Neural progenitor cell (in vitro differentiated cells): ENCODE measurements around the gene BRWD1. TPM values are rescaled to one million over a fixed set of nuclear protein-coding genes. Genes with fewer than 3 reads are reported as not detected.

Experiments
- DNase-seq: peaks from one replicate; pipeline ENCODE4 v3.0.0-alpha.2; 2016; ENCODE audit warnings: low spot score
- H2AFZ ChIP-seq: fragments of 200-600 bp; sonication (generic); replicated peaks from 2 replicates; pipeline ENCODE4 v1.6.1; 2016; ENCODE audit warnings: antibody characterized with exemption
- H3F3A ChIP-seq: fragments of 200-600 bp; sonication (generic); 2 replicates; pipeline ENCODE4 v1.6.1; 2016; ENCODE audit warnings: antibody characterized with exemption, low read depth
- H3K27ac ChIP-seq: fragments of 200-600 bp; sonication (generic); 2 replicates; pipeline ENCODE4 v1.5.1; 2016; ENCODE audit warnings: mild to moderate bottlenecking
- H3K27me3 ChIP-seq: fragments of 200-600 bp; sonication (generic); 2 replicates; pipeline ENCODE4 v1.6.1; 2016; ENCODE audit warnings: mild to moderate bottlenecking, moderate library complexity
- H3K36me3 ChIP-seq: fragments of 200-600 bp; sonication (generic); 2 replicates; pipeline ENCODE4 v1.5.1; 2016
- H3K4me1 ChIP-seq: fragments of 200-600 bp; sonication (generic); 2 replicates; pipeline ENCODE4 v1.6.1; 2016; ENCODE audit warnings: mixed run types
- H3K4me2 ChIP-seq: fragments of 200-600 bp; sonication (generic); 2 replicates; pipeline ENCODE4 v1.6.1; 2016
- H3K4me3 ChIP-seq: fragments of 200-600 bp; sonication (generic); 2 replicates; pipeline ENCODE4 v1.5.1; 2016
- H3K79me2 ChIP-seq: fragments of 200-600 bp; sonication (generic); 2 replicates; pipeline ENCODE4 v1.6.1; 2016; ENCODE audit warnings: low read depth
- H3K9ac ChIP-seq: fragments of 200-600 bp; sonication (generic); 2 replicates; pipeline ENCODE4 v1.6.1; 2016
- H3K9me3 ChIP-seq: fragments of 200-600 bp; sonication (generic); 2 replicates; pipeline ENCODE4 v1.5.1; 2016; ENCODE audit warnings: low read depth
- H4K20me1 ChIP-seq: fragments of 200-600 bp; sonication (generic); 2 replicates; pipeline ENCODE4 v1.6.1; 2016; ENCODE audit warnings: low read depth
- H3K27ac Mint-ChIP-seq: 3 replicates; pipeline ENCODE4 v1.8.0; 2021; ENCODE audit warnings: mixed read lengths
- H3K27me3 Mint-ChIP-seq: 2 replicates; pipeline ENCODE4 v1.8.0; 2022; ENCODE audit warnings: low read depth, mild to moderate bottlenecking, inconsistent platforms, moderate library complexity, mixed read lengths; ENCODE audit not compliant: insufficient read depth
- H3K36me3 Mint-ChIP-seq: 3 replicates; pipeline ENCODE4 v1.8.0; 2021; ENCODE audit warnings: mixed read lengths
- H3K4me1 Mint-ChIP-seq: 3 replicates; pipeline ENCODE4 v1.8.0; 2021; ENCODE audit warnings: mixed read lengths
- H3K4me3 Mint-ChIP-seq: 3 replicates; pipeline ENCODE4 v1.8.0; 2021; ENCODE audit warnings: mild to moderate bottlenecking, moderate library complexity, mixed read lengths
- H3K9me3 Mint-ChIP-seq: 3 replicates; pipeline ENCODE4 v1.8.0; 2020; ENCODE audit warnings: mixed read lengths
- CTCF ChIP-seq: fragments of 200-600 bp; sonication (generic); IDR thresholded peaks from 2 replicates; pipeline ENCODE4 v1.5.1; 2017; ENCODE audit warnings: antibody characterized with exemption, mild to moderate bottlenecking
- EZH2 ChIP-seq: fragments of 200-600 bp; sonication (generic); IDR thresholded peaks from 2 replicates; pipeline ENCODE4 v1.6.1; 2017; ENCODE audit warnings: antibody characterized with exemption, mild to moderate bottlenecking, moderate library complexity
- EZH2phosphoT487 ChIP-seq: fragments of 200-600 bp; sonication (generic); IDR thresholded peaks from 2 replicates; pipeline ENCODE4 v1.6.1; 2017; ENCODE audit warnings: antibody characterized with exemption
- total RNA-seq: library from RNA; depleted of rRNA; stranded (reverse); fragments of >200 nt; gene quantifications from 2 replicates; pipeline ENCODE4 v1.2.3, GENCODE V29; 2015; ENCODE audit warnings: low replicate concordance

The BRWD1 gene
- total RNA-seq, 1 donor from 2014 or later, result 130 TPM

- H3K4me1 ChIP-seq, result no peaks in the 10 kb centered on the region
- H3K79me2 ChIP-seq, result peaks cover 31% of the 10 kb centered on the region
- H2AFZ ChIP-seq, result no peak overlapping the region
- Mint-ChIP-seq H3K27me3 (no peaks in the 10 kb centered on the region), H3K36me3 (peaks cover 23% of the 10 kb centered on the region), H3K4me1 (no peaks in the 10 kb centered on the region), H3K9me3 (no peaks in the 10 kb centered on the region), H3K27ac (no peak overlapping the region), H3K4me3 (no peak overlapping the region)
- H3K36me3 ChIP-seq, result peaks cover 29% of the 10 kb centered on the region
- H3K9ac ChIP-seq, result no peak overlapping the region
- H3K27ac ChIP-seq, result no peak overlapping the region
- H3F3A ChIP-seq, result peaks cover 9% of the 10 kb centered on the region
- no peaks in the 10 kb centered on the region for H3K9me3 ChIP-seq
- TF ChIP-seq CTCF (no peak), EZH2 (no peak), EZH2phosphoT487 (no peak)
- H3K4me2 ChIP-seq, result no peak overlapping the region
- H3K27me3 ChIP-seq, result no peaks in the 10 kb centered on the region
- DNase-seq, result no peak
- H3K4me3 ChIP-seq, result no peak overlapping the region
- peaks cover 29% of the 10 kb centered on the region for H4K20me1 ChIP-seq
Observed at GRCh38 chr21:39258207-39258606, 55.2 kb downstream of the BRWD1 start.

GRCh38 chr21:39251326-39251725, 62.1 kb downstream of the BRWD1 start:
- Histone ChIP-seq H3K36me3 (peaks cover 33% of the 10 kb centered on the region), H3K27me3 (no peaks in the 10 kb centered on the region), H3K79me2 (no peaks in the 10 kb centered on the region), H3K4me3 (no peak overlapping the region), H2AFZ (no peak overlapping the region), H3K4me1 (no peaks in the 10 kb centered on the region), H3K9me3 (no peaks in the 10 kb centered on the region), H3K4me2 (no peak overlapping the region), H3K9ac (no peak overlapping the region), H3K27ac (no peak overlapping the region), H4K20me1 (peaks cover 8% of the 10 kb centered on the region), H3F3A (no peaks in the 10 kb centered on the region)
- Mint-ChIP-seq H3K9me3 (no peaks in the 10 kb centered on the region), H3K27me3 (no peaks in the 10 kb centered on the region), H3K27ac (no peak overlapping the region), H3K36me3 (peaks cover 30% of the 10 kb centered on the region), H3K4me3 (no peak overlapping the region), H3K4me1 (peaks cover 2% of the 10 kb centered on the region)
- no peak for DNase-seq
- TF ChIP-seq EZH2, result no peak
- TF ChIP-seq CTCF, result no peak
- no peak for TF ChIP-seq EZH2phosphoT487

GRCh38 chr21:39238275-39238674, 75.2 kb downstream of the BRWD1 start:
- Mint-ChIP-seq H3K4me3 (no peak overlapping the region), H3K9me3 (no peaks in the 10 kb centered on the region), H3K27me3 (no peaks in the 10 kb centered on the region), H3K4me1 (peaks cover 6% of the 10 kb centered on the region), H3K36me3 (peaks cover 49% of the 10 kb centered on the region), H3K27ac (no peak overlapping the region)
- no peak for DNase-seq
- Histone ChIP-seq H3K4me2 (no peak overlapping the region), H4K20me1 (peaks cover 3% of the 10 kb centered on the region), H3F3A (no peaks in the 10 kb centered on the region), H3K36me3 (peaks cover 30% of the 10 kb centered on the region), H3K4me3 (no peak overlapping the region), H2AFZ (no peak overlapping the region), H3K27me3 (no peaks in the 10 kb centered on the region), H3K9ac (no peak overlapping the region), H3K9me3 (no peaks in the 10 kb centered on the region), H3K4me1 (no peaks in the 10 kb centered on the region), H3K79me2 (peaks cover 21% of the 10 kb centered on the region), H3K27ac (no peak overlapping the region)
- TF ChIP-seq EZH2, result no peak
- TF ChIP-seq CTCF, result no peak
- TF ChIP-seq EZH2phosphoT487, result no peak
